IMR-90 (cell line): ENCODE data around the gene PLS1. TPM values are rescaled to one million over a fixed set of nuclear protein-coding genes. Genes with fewer than 3 reads are reported as not detected.

Experiments used
- ATAC-seq: fragments of 200-7000 bp; cut with Tn5 transposase; 2 replicates; pipeline ENCODE4 v1.9.1; 2020; ENCODE audit warnings: low read depth, mild to moderate bottlenecking, moderate library complexity
- BruUV-seq: library from RNA; stranded (reverse); fragments of 400-500 nt; replicated peaks from 2 replicates; lab custom pipeline; 2021; lab: Mats Ljungman, UMichigan
- CTCF ChIA-PET: fragments of 300-600 bp; formaldehyde crosslinking; extraction: SDS; loops from one replicate; lab custom pipeline; 2021; ENCODE audit warnings: antibody characterized with exemption; lab: Yijun Ruan, JAX
- POLR2A ChIA-PET: fragments of 300-600 bp; sonication (Branson Sonifier 250); formaldehyde crosslinking; loops from one replicate; lab custom pipeline; 2022; ENCODE audit warnings: antibody characterized with exemption; ENCODE audit not compliant: unreplicated experiment; lab: Charles Lee
- DNase-seq: peaks from one replicate; pipeline ENCODE4 v3.0.0; 2013
- H2AFZ ChIP-seq: replicated peaks from 2 replicates; pipeline ENCODE3; 2013; ENCODE audit warnings: low read length, mild to moderate bottlenecking; ENCODE audit not compliant: poor library complexity
- H2AK5ac ChIP-seq: 2 replicates; pipeline ENCODE4 v1.6.1; 2013; ENCODE audit warnings: low read depth, low read length, inconsistent platforms
- H2AK9ac ChIP-seq: replicated peaks from 2 replicates; pipeline ENCODE3; 2013; ENCODE audit warnings: mild to moderate bottlenecking, low read depth, low read length, moderate library complexity; ENCODE audit not compliant: poor library complexity
- H2BK120ac ChIP-seq: 2 replicates; pipeline ENCODE4 v1.6.1; 2013; ENCODE audit warnings: low read depth, low read length, inconsistent platforms
- H2BK15ac ChIP-seq: 3 replicates; pipeline ENCODE4 v1.6.1; 2013; ENCODE audit warnings: low read depth, low read length, inconsistent platforms
- H2BK20ac ChIP-seq: 2 replicates; pipeline ENCODE4 v1.6.1; 2013; ENCODE audit warnings: low read depth, mild to moderate bottlenecking, inconsistent platforms, low read length, moderate library complexity
- H2BK5ac ChIP-seq: 2 replicates; pipeline ENCODE4 v1.6.1; 2013; ENCODE audit warnings: mild to moderate bottlenecking, low read depth, low read length, inconsistent platforms; ENCODE audit not compliant: poor library complexity, severe bottlenecking
- H3K14ac ChIP-seq: replicated peaks from 2 replicates; pipeline ENCODE4 v1.6.1; 2013; ENCODE audit warnings: low read depth, low read length, inconsistent platforms
- H3K18ac ChIP-seq: 2 replicates; pipeline ENCODE4 v1.6.1; 2013; ENCODE audit warnings: low read depth, low read length, control low read depth
- H3K23ac ChIP-seq: 2 replicates; pipeline ENCODE4 v1.6.1; 2013; ENCODE audit warnings: low read depth, low read length, inconsistent platforms
- H3K27ac ChIP-seq: 2 replicates; pipeline ENCODE4 v1.5.1; 2013; ENCODE audit warnings: mild to moderate bottlenecking, control low read depth, low read length; ENCODE audit not compliant: insufficient read depth
- H3K27me3 ChIP-seq: 2 replicates; pipeline ENCODE4 v1.6.1; 2013; ENCODE audit warnings: low read length; ENCODE audit not compliant: control insufficient read depth, insufficient read depth
- H3K36me3 ChIP-seq: 2 replicates; pipeline ENCODE4 v1.6.1; 2013; ENCODE audit warnings: low read length, mixed read lengths; ENCODE audit not compliant: control insufficient read depth, insufficient read depth
- H3K4ac ChIP-seq: 2 replicates; pipeline ENCODE4 v1.6.1; 2013; ENCODE audit warnings: low read depth, low read length, inconsistent platforms
- H3K4me1 ChIP-seq: 2 replicates; pipeline ENCODE4 v1.6.1; 2013; ENCODE audit warnings: low read length, mixed read lengths; ENCODE audit not compliant: control insufficient read depth, insufficient read depth
- H3K4me2 ChIP-seq: 2 replicates; pipeline ENCODE4 v1.6.1; 2013; ENCODE audit warnings: low read depth, mild to moderate bottlenecking, control low read depth, low read length, moderate library complexity
- H3K4me3 ChIP-seq: 2 replicates; pipeline ENCODE4 v1.5.1; 2013; ENCODE audit warnings: low read depth, mild to moderate bottlenecking, control low read depth, low read length, moderate library complexity; ENCODE audit not compliant: insufficient read depth
- H3K56ac ChIP-seq: 2 replicates; pipeline ENCODE4 v1.6.1; 2013; ENCODE audit warnings: low read length, inconsistent platforms; ENCODE audit not compliant: insufficient read depth; ENCODE audit errors: extremely low read depth
- H3K79me1 ChIP-seq, 2 experiments: 2 replicates each; pipeline ENCODE4 v1.6.1; 2013; ENCODE audit warnings: low read length in 2 of 2, inconsistent platforms in 1 of 2, low read depth in 1 of 2
- H3K9ac ChIP-seq: 2 replicates; pipeline ENCODE4 v1.6.1; 2013; ENCODE audit warnings: low read depth, low read length, control low read depth
- H3K9me1 ChIP-seq: 2 replicates; pipeline ENCODE4 v1.6.1; 2013; ENCODE audit warnings: low read length, inconsistent platforms; ENCODE audit not compliant: insufficient read depth
- H3K9me3 ChIP-seq: 2 replicates; pipeline ENCODE4 v1.6.1; 2013; ENCODE audit warnings: low read length; ENCODE audit not compliant: control insufficient read depth, insufficient read depth
- H4K20me1 ChIP-seq: 2 replicates; pipeline ENCODE4 v1.6.1; 2013; ENCODE audit warnings: low read length, inconsistent platforms; ENCODE audit not compliant: insufficient read depth
- H4K5ac ChIP-seq: 2 replicates; pipeline ENCODE4 v1.6.1; 2013; ENCODE audit warnings: mild to moderate bottlenecking, low read depth, low read length, control low read depth
- H4K8ac ChIP-seq, 2 experiments: 2 replicates each; pipeline ENCODE4 v1.6.1; 2013; ENCODE audit warnings: low read depth in 2 of 2, low read length in 2 of 2, control low read depth in 1 of 2, inconsistent platforms in 1 of 2
- H4K91ac ChIP-seq: 2 replicates; pipeline ENCODE4 v1.6.1; 2013; ENCODE audit warnings: low read depth, low read length, inconsistent platforms; ENCODE audit not compliant: insufficient read depth
- CTCF ChIP-seq: conservative IDR thresholded peaks from 2 replicates; pipeline ENCODE4 v1.5.1; 2012; ENCODE audit warnings: mild to moderate bottlenecking, low read depth, low read length, improper control_type of control experiment
- MXI1 ChIP-seq: IDR thresholded peaks from 2 replicates; pipeline ENCODE4 v1.6.1; 2012; ENCODE audit warnings: low read depth, mild to moderate bottlenecking, low read length, moderate library complexity, borderline replicate concordance
- RCOR1 ChIP-seq: IDR thresholded peaks from 2 replicates; pipeline ENCODE4 v1.6.1; 2012; ENCODE audit warnings: mild to moderate bottlenecking, low read length, improper control_type of control experiment; ENCODE audit not compliant: insufficient replicate concordance
- USF2 ChIP-seq: fragments of 150-350 bp; IDR thresholded peaks from 2 replicates; pipeline ENCODE4 v1.6.1; 2017; ENCODE audit warnings: mild to moderate bottlenecking, antibody characterized with exemption, low read length, low read depth
- WGBS, 2 experiments: methylation state at CpG; one replicate each; pipeline versions ENCODE4 v1.1.5 to v1.1.7; 2013; ENCODE audit warnings: missing lambda C conversion rate in 2 of 2; ENCODE audit not compliant: insufficient read length in 1 of 2; ENCODE audit errors: extremely low coverage in 2 of 2; 5-methylcytosine and 5-hydroxymethylcytosine counted together
- dilution Hi-C: fragments of 300-500 bp; cut with HindIII; formaldehyde crosslinking; loops from one replicate; pipeline ENCODE4 v1.14.3; 2018; ENCODE audit warnings: low sequenced_read_pairs; ENCODE audit not compliant: unreplicated experiment
- in situ Hi-C: fragments of 300-500 bp; cut with MboI; formaldehyde crosslinking; loops from 3 replicates; pipeline ENCODE4 v1.14.3; 2019; ENCODE audit warnings: low sequenced_read_pairs, inconsistent platforms, mixed read lengths
- intact Hi-C: fragments of 100-400 bp; cut with micrococcal nuclease; formaldehyde crosslinking; loops from 2 replicates; pipeline ENCODE4 v1.10.0; 2022
- polyA plus RNA-seq, 3 experiments: library from polyadenylated mRNA; depleted of rRNA; stranded (reverse); fragments of >200 nt; gene quantifications; 2 replicates each; pipeline ENCODE4 v1.2.3, GENCODE V29; 2012; ENCODE audit warnings: low replicate concordance in 1 of 3
- total RNA-seq: library from RNA; depleted of rRNA; stranded (reverse); fragments of >200 nt; gene quantifications from 2 replicates; pipeline ENCODE4 v1.2.3, GENCODE V29; 2012

The PLS1 gene
- total and polyA plus RNA-seq, 2 of the 4 experiments (the other 2 are of a cell fraction) = 0.29 to 0.90 TPM

GRCh38 chr3:142563496-142563997 is 32.6 kb upstream of the PLS1 start:
- no peaks in the 10 kb centered on the region for H3K9me3 ChIP-seq
- CTCF ChIA-PET = no interaction called here

More at GRCh38 chr3:142563496-142563997, 32.6 kb upstream of the PLS1 start:
- no TSS peak for BruUV-seq
- H4K5ac ChIP-seq = no peak overlapping the region
- no peak overlapping the region for H2BK120ac ChIP-seq
- H3K27ac ChIP-seq = no peak overlapping the region
- TF ChIP-seq RCOR1 (no peak), MXI1 (no peak), CTCF (no peak), USF2 (no peak)
- intact Hi-C loops (no loop called here), dilution Hi-C loops (no loop called here), in situ Hi-C loops (no loop called here)
- peaks cover 4 to 7% of the 10 kb centered on the region in 2 experiments; a peak in 2 of 4 replicates for H3K79me1 ChIP-seq
- no peak overlapping the region for H3K14ac ChIP-seq
- H2AK9ac ChIP-seq = no peak overlapping the region
- DNase-seq = no peak
- no peaks in the 10 kb centered on the region for H3K27me3 ChIP-seq
- H2BK15ac ChIP-seq = no peak overlapping the region
- H4K8ac ChIP-seq = no peak overlapping the region
- no CpG with 5 or more reads among the region's 4 CpGs for WGBS, 2 experiments
- no peak overlapping the region for H3K4me2 ChIP-seq
- H2BK20ac ChIP-seq = no peak overlapping the region
- no peaks in the 10 kb centered on the region for H3K9me1 ChIP-seq
- H4K91ac ChIP-seq = no peak overlapping the region
- no peak overlapping the region for H3K9ac ChIP-seq
- H2BK5ac ChIP-seq = no peak overlapping the region
- no peak overlapping the region for H3K4ac ChIP-seq
- no peak overlapping the region for H3K4me3 ChIP-seq
- H3K18ac ChIP-seq = no peak overlapping the region
- no peak overlapping the region for H3K23ac ChIP-seq
- no peak for ATAC-seq
- peaks cover 8% of the 10 kb centered on the region for H3K36me3 ChIP-seq
- no peak overlapping the region for H2AFZ ChIP-seq
- no peaks in the 10 kb centered on the region; the same call in 1 of the 2 replicates for H4K20me1 ChIP-seq
- no peak overlapping the region for H2AK5ac ChIP-seq
- no peak overlapping the region for H3K56ac ChIP-seq
- POLR2A ChIA-PET = no interaction called here
- H3K4me1 ChIP-seq = no peaks in the 10 kb centered on the region
